ENCODE data around the gene HEG1. TPM values are rescaled to one million over a fixed set of nuclear protein-coding genes. Genes with fewer than 3 reads are reported as not detected.

HEG1 gene
- total and polyA plus RNA-seq, 2 of the 4 experiments (the other 2 are of a cell fraction) = 25.6 to 43.4 TPM

DNA sequence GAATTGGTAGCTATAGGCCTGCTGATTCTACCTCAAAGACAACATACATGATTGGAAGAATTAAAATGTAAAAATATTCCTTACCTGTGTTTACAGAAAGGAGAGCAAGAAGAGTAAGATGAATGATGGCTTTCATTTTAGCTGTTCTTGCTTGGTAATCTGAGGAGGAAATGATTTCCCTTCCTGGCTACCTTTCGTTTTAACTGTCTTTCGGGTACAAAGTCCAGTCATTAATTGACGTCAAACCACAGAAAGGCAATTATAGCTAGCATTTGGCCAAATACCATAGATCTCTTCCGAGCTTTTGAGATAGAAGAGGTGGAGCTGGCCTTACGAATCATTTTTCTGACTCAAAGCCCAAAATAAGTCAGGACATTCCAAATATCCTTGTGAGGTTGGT is 121.2 kb downstream of the HEG1 start, which contains the start of gene MUC13:
MUC13 (minus strand) TSS at position 175 of the 400 bp plus-strand sequence; CDS start at position 136, 39 bp downstream.
- whole genome bisulfite sequencing, 2 experiments (ENCODE audit: extremely low coverage in 2 of 2, insufficient read length in 1 of 2) = no CpG with 5 or more reads among the region's 5 CpGs
- Histone ChIP-seq H2BK120ac (ENCODE audit: low read depth, low read length) (no peak within 1 kb of the TSS), H3K18ac (ENCODE audit: low read depth, low read length) (no peak within 1 kb of the TSS), H3K9me1 (ENCODE audit: insufficient read depth, low read length) (no peaks in the 10 kb centered on the region; the same call in 1 of the 2 replicates), H2BK15ac (ENCODE audit: low read depth, low read length) (no peak within 1 kb of the TSS), H3K4me1 (ENCODE audit: control insufficient read depth, insufficient read depth, low read length) (no peaks in the 10 kb centered on the region), H3K9ac (ENCODE audit: low read depth, low read length) (no peak within 1 kb of the TSS), H3K14ac (replicated peaks; ENCODE audit: low read depth, low read length) (no peak within 1 kb of the TSS), H4K20me1 (ENCODE audit: insufficient read depth, low read length) (no peaks in the 10 kb centered on the region), H3K79me1 (ENCODE audit: low read depth in 1 of 2, low read length in 2 of 2) (no peaks in the 10 kb centered on the region), H3K36me3 (ENCODE audit: control insufficient read depth, insufficient read depth, low read length) (no peaks in the 10 kb centered on the region), H3K27ac (ENCODE audit: insufficient read depth, low read length) (no peak within 1 kb of the TSS), H4K8ac (ENCODE audit: low read depth in 2 of 2, low read length in 2 of 2) (no peak within 1 kb of the TSS), H3K4me3 (ENCODE audit: insufficient read depth, low read depth, low read length) (no peak within 1 kb of the TSS), H3K9me3 (ENCODE audit: control insufficient read depth, insufficient read depth, low read length) (no peaks in the 10 kb centered on the region), H2BK5ac (ENCODE audit: low read depth, low read length, poor library complexity, severe bottlenecking) (no peak within 1 kb of the TSS), H2AK9ac (replicated peaks; ENCODE audit: low read depth, low read length, poor library complexity) (no peak within 1 kb of the TSS), H2BK20ac (ENCODE audit: low read depth, low read length) (no peak within 1 kb of the TSS), H4K5ac (ENCODE audit: low read depth, low read length) (no peak within 1 kb of the TSS), H3K56ac (ENCODE audit: extremely low read depth, insufficient read depth, low read length) (no peak within 1 kb of the TSS), H2AFZ (replicated peaks; ENCODE audit: low read length, poor library complexity) (no peak within 1 kb of the TSS), H4K91ac (ENCODE audit: insufficient read depth, low read depth, low read length) (no peak within 1 kb of the TSS), H3K4ac (ENCODE audit: low read depth, low read length) (no peak within 1 kb of the TSS), H2AK5ac (ENCODE audit: low read depth, low read length) (no peak within 1 kb of the TSS), H3K23ac (ENCODE audit: low read depth, low read length) (no peak within 1 kb of the TSS), H3K27me3 (ENCODE audit: control insufficient read depth, insufficient read depth, low read length) (peaks cover 18% of the 10 kb centered on the region), H3K4me2 (ENCODE audit: low read depth, low read length) (no peak within 1 kb of the TSS)
- no peak for ATAC-seq (ENCODE audit: low read depth)
- ChIA-PET CTCF (no interaction called here), POLR2A (ENCODE audit: unreplicated experiment) (no interaction called here)
- BruUV-seq (replicated peaks) = no TSS peak
- in situ Hi-C loops (cut with MboI; ENCODE audit: low sequenced_read_pairs) (no loop called here), dilution Hi-C loops (cut with HindIII; ENCODE audit: low sequenced_read_pairs, unreplicated experiment) (no loop called here), intact Hi-C loops (cut with micrococcal nuclease) (no loop called here)
- no peak for DNase-seq
- TF ChIP-seq MAFK (IDR thresholded peaks at IDR 0.05; ENCODE audit: low read depth, low read length) (no peak), MAZ (IDR thresholded peaks at IDR 0.05; ENCODE audit: borderline replicate concordance, low read depth, low read length) (no peak), BHLHE40 (IDR thresholded peaks at IDR 0.05; ENCODE audit: low read depth, low read length) (no peak), SMC3 (IDR thresholded peaks at IDR 0.05; ENCODE audit: low read depth, low read length) (no peak), FOS (IDR thresholded peaks at IDR 0.05; ENCODE audit: low read depth, low read length) (no peak), RCOR1 (IDR thresholded peaks at IDR 0.05; ENCODE audit: insufficient replicate concordance, low read length) (no peak), MXI1 (IDR thresholded peaks at IDR 0.05; ENCODE audit: borderline replicate concordance, low read depth, low read length) (no peak), NFE2L2 (IDR thresholded peaks at IDR 0.05; ENCODE audit: low read depth, low read length) (no peak), POLR2A (IDR thresholded peaks at IDR 0.05; ENCODE audit: low read depth, low read length) (no peak)
- TF ChIP-seq, protein P1, sequence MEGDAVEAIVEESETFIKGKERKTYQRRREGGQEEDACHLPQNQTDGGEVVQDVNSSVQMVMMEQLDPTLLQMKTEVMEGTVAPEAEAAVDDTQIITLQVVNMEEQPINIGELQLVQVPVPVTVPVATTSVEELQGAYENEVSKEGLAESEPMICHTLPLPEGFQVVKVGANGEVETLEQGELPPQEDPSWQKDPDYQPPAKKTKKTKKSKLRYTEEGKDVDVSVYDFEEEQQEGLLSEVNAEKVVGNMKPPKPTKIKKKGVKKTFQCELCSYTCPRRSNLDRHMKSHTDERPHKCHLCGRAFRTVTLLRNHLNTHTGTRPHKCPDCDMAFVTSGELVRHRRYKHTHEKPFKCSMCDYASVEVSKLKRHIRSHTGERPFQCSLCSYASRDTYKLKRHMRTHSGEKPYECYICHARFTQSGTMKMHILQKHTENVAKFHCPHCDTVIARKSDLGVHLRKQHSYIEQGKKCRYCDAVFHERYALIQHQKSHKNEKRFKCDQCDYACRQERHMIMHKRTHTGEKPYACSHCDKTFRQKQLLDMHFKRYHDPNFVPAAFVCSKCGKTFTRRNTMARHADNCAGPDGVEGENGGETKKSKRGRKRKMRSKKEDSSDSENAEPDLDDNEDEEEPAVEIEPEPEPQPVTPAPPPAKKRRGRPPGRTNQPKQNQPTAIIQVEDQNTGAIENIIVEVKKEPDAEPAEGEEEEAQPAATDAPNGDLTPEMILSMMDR (conservative IDR thresholded peaks at IDR 0.05; ENCODE audit: low read depth, low read length) = no peak
- TF ChIP-seq, protein P2, sequence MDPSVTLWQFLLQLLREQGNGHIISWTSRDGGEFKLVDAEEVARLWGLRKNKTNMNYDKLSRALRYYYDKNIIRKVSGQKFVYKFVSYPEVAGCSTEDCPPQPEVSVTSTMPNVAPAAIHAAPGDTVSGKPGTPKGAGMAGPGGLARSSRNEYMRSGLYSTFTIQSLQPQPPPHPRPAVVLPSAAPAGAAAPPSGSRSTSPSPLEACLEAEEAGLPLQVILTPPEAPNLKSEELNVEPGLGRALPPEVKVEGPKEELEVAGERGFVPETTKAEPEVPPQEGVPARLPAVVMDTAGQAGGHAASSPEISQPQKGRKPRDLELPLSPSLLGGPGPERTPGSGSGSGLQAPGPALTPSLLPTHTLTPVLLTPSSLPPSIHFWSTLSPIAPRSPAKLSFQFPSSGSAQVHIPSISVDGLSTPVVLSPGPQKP (IDR thresholded peaks at IDR 0.05; ENCODE audit: borderline replicate concordance, low read depth, low read length) = no peak
- TF ChIP-seq, protein P3, sequence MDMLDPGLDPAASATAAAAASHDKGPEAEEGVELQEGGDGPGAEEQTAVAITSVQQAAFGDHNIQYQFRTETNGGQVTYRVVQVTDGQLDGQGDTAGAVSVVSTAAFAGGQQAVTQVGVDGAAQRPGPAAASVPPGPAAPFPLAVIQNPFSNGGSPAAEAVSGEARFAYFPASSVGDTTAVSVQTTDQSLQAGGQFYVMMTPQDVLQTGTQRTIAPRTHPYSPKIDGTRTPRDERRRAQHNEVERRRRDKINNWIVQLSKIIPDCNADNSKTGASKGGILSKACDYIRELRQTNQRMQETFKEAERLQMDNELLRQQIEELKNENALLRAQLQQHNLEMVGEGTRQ (IDR thresholded peaks at IDR 0.05; ENCODE audit: low read depth, low read length) = no peak
